Endothelial cell of umbilical vein (primary cell): Measurements from ENCODE around the gene SEMA3E. TPM values are rescaled to one million over a fixed set of nuclear protein-coding genes. Genes with fewer than 3 reads are reported as not detected.

Source experiments
- BruUV-seq: library from RNA; stranded (reverse); fragments of 400-500 nt; replicated peaks from 2 replicates; lab custom pipeline; 2021; lab: Mats Ljungman, UMichigan
- CTCF ChIA-PET: fragments of 300-600, 350-600 bp; sonication (Branson Sonifier 250); formaldehyde crosslinking; loops from one replicate; lab custom pipeline; 2021; ENCODE audit warnings: antibody characterized with exemption, inconsistent platforms; lab: Charles Lee
- POLR2A ChIA-PET: fragments of 300-600, 350-600 bp; sonication (Branson Sonifier 250); formaldehyde crosslinking; loops from one replicate; lab custom pipeline; 2021; ENCODE audit warnings: antibody characterized with exemption, inconsistent platforms; lab: Charles Lee
- DNase-seq: peaks from one replicate; pipeline ENCODE4 v3.0.0-alpha.2; 2011; ENCODE audit warnings: low read depth, low spot score
- FAIRE-seq: peaks from 2 replicates; lab custom pipeline; 2011; peaks lifted over from hg19 to GRCh38; lab: Jason Lieb, UNC
- H2AFZ ChIP-seq: 2 replicates; pipeline ENCODE4 v1.6.0; 2012; ENCODE audit warnings: low read depth, low read length, control low read depth, inconsistent platforms
- H3K27ac ChIP-seq: 2 replicates; pipeline ENCODE4 v1.5.1; 2011; ENCODE audit warnings: low read depth, mild to moderate bottlenecking, control low read depth, low read length, moderate library complexity; ENCODE audit not compliant: insufficient read depth
- H3K27me3 ChIP-seq, 2 experiments: 2 replicates each; pipeline versions ENCODE4 v1.6.0 to v1.6.1; 2011; ENCODE audit warnings: low read length in 2 of 2, mixed read lengths in 1 of 2; ENCODE audit not compliant: control insufficient read depth in 2 of 2, insufficient read depth in 2 of 2
- H3K36me3 ChIP-seq, 2 experiments: 2 replicates in 1 of 2; 3 replicates in 1 of 2; pipeline ENCODE4 v1.5.1; 2011; ENCODE audit warnings: low read length in 2 of 2, mild to moderate bottlenecking in 1 of 2, moderate library complexity in 1 of 2; ENCODE audit not compliant: control insufficient read depth in 2 of 2, insufficient read depth in 2 of 2; ENCODE audit errors: extremely low read depth in 1 of 2
- H3K4me1 ChIP-seq: 3 replicates; pipeline ENCODE4 v1.5.1; 2011; ENCODE audit warnings: mild to moderate bottlenecking, low read length; ENCODE audit not compliant: control insufficient read depth, insufficient read depth; ENCODE audit errors: extremely low read depth
- H3K4me2 ChIP-seq: 2 replicates; pipeline ENCODE4 v1.6.1; 2011; ENCODE audit warnings: low read length, control low read depth, mixed read lengths; ENCODE audit not compliant: insufficient read depth
- H3K4me3 ChIP-seq, 3 experiments: fragments of 200-600 bp in 1 of 3; sonication (generic), shearing (Covaris generic) in 1 of 3; replicated peaks in 1 of 3; 2 replicates each; pipeline ENCODE4 v1.5.1; 2011 to 2016; ENCODE audit warnings: control low read depth in 3 of 3, low read length in 3 of 3, mild to moderate bottlenecking in 2 of 3, inconsistent platforms in 1 of 3, low read depth in 1 of 3, moderate library complexity in 1 of 3; ENCODE audit not compliant: insufficient read depth in 1 of 3
- H3K79me2 ChIP-seq: 2 replicates; pipeline ENCODE4 v1.6.0; 2012; ENCODE audit warnings: low read length, inconsistent platforms; ENCODE audit not compliant: control insufficient read depth, insufficient read depth
- H3K9ac ChIP-seq: replicated peaks from 2 replicates; pipeline ENCODE3; 2011; ENCODE audit warnings: low read length, control low read depth; ENCODE audit not compliant: insufficient read depth; ENCODE audit errors: extremely low read depth
- H3K9me1 ChIP-seq: replicated peaks from 3 replicates; pipeline ENCODE4 v1.6.0; 2011; ENCODE audit warnings: mild to moderate bottlenecking, low read length; ENCODE audit not compliant: control insufficient read depth, insufficient read depth; ENCODE audit errors: extremely low read depth
- H3K9me3 ChIP-seq: replicated peaks from 2 replicates; pipeline ENCODE4 v1.5.1; 2012; ENCODE audit warnings: low read length, inconsistent platforms; ENCODE audit not compliant: control insufficient read depth, insufficient read depth
- H4K20me1 ChIP-seq: replicated peaks from 2 replicates; pipeline ENCODE3; 2011; ENCODE audit warnings: mild to moderate bottlenecking, low read length; ENCODE audit not compliant: control insufficient read depth, insufficient read depth; ENCODE audit errors: extremely low read depth
- CTCF ChIP-seq, 2 donors: IDR thresholded peaks; 1 replicate in 1 of 2; 2 replicates in 1 of 2; pipeline ENCODE4 v1.5.1; 2011; ENCODE audit warnings: low read length in 2 of 2, mild to moderate bottlenecking in 2 of 2, moderate library complexity in 2 of 2, control low read depth in 1 of 2, inconsistent platforms in 1 of 2, low read depth in 1 of 2; ENCODE audit not compliant: insufficient read depth in 1 of 2; ENCODE audit errors: extremely low read depth in 1 of 2
- EZH2 ChIP-seq: IDR thresholded peaks from 2 replicates; pipeline ENCODE4 v1.6.1; 2012; ENCODE audit warnings: borderline replicate concordance, low read depth, mild to moderate bottlenecking, moderate library complexity, low read length, inconsistent platforms; ENCODE audit not compliant: severe bottlenecking
- FOS ChIP-seq: IDR thresholded peaks from 2 replicates; pipeline ENCODE4 v1.6.1; 2011; ENCODE audit warnings: mild to moderate bottlenecking, low read length, moderate library complexity, borderline replicate concordance; ENCODE audit not compliant: insufficient read depth
- GATA2 ChIP-seq: IDR thresholded peaks from 2 replicates; pipeline ENCODE4 v1.7.0; 2011; ENCODE audit warnings: low read depth, mild to moderate bottlenecking, moderate library complexity, mixed read lengths, low read length; ENCODE audit not compliant: insufficient read length, insufficient read depth
- JUN ChIP-seq: IDR thresholded peaks from 2 replicates; pipeline ENCODE4 v1.6.1; 2011; ENCODE audit warnings: borderline replicate concordance, low read depth; ENCODE audit not compliant: insufficient read length, insufficient read depth
- MAX ChIP-seq: IDR thresholded peaks from 2 replicates; pipeline ENCODE4 v1.6.1; 2011; ENCODE audit not compliant: insufficient read depth, insufficient read length
- MYC ChIP-seq: IDR thresholded peaks from one replicate; pipeline ENCODE4 v1.6.1; 2011; ENCODE audit warnings: mild to moderate bottlenecking, low read depth, low read length
- POLR2A ChIP-seq: IDR thresholded peaks from 2 replicates; pipeline ENCODE4 v1.6.1; 2012; ENCODE audit warnings: low read depth, mild to moderate bottlenecking, control low read depth, low read length
- POLR2AphosphoS5 ChIP-seq: IDR thresholded peaks from 2 replicates; pipeline ENCODE4 v1.6.1; 2012; ENCODE audit warnings: low read depth, mild to moderate bottlenecking, control low read depth, low read length, moderate library complexity; ENCODE audit not compliant: insufficient read depth
- dilution Hi-C: fragments of 300-500 bp; cut with MboI; formaldehyde crosslinking; loops from one replicate; pipeline ENCODE4 v1.15.0; 2019; ENCODE audit warnings: low sequenced_read_pairs; ENCODE audit not compliant: extremely low pct_ligation_motif_present
- intact Hi-C: fragments of 100-400 bp; cut with micrococcal nuclease; formaldehyde crosslinking; loops from one replicate; pipeline ENCODE4 v1.10.0; 2022
- polyA plus RNA-seq, 4 experiments: library from polyadenylated mRNA; depleted of rRNA in 3 of 4; stranded (reverse) in 3 of 4; unstranded in 1 of 4; fragments of >200 nt; gene quantifications; 2 replicates each; pipeline versions ENCODE4 v1.2.1 to v1.2.3, GENCODE V29; 2011 to 2012; ENCODE audit warnings: missing spikeins in 1 of 4
- total RNA-seq: library from RNA; stranded (reverse); gene quantifications from 2 replicates; pipeline ENCODE4 v1.2.3, GENCODE V29; 2021

The SEMA3E gene
- total and polyA plus RNA-seq, 2 donors (not counting 3 experiments of a cell fraction or from before 2014, with no cell fraction given), result not detected

- H3K4me2 ChIP-seq, result no peak overlapping the region
- no peaks in the 10 kb centered on the region for H3K4me1 ChIP-seq
Measured at GRCh38 chr7:83478616-83479015, 170.3 kb downstream of the SEMA3E start.

More at GRCh38 chr7:83478616-83479015, 170.3 kb downstream of the SEMA3E start:
- TF ChIP-seq POLR2AphosphoS5 (no peak), POLR2A (no peak), MAX (no peak), CTCF (IDR thresholded peaks at IDR 0.05; ENCODE audit: extremely low read depth in 1 of 2, insufficient read depth in 1 of 2, low read depth in 1 of 2, low read length in 2 of 2) (no peak), FOS (no peak), JUN (no peak), GATA2 (no peak), EZH2 (no peak), MYC (no peak)
- DNase-seq (no peak), FAIRE-seq (no peak)
- no peak overlapping the region for H3K27ac ChIP-seq
- H3K27me3 ChIP-seq, result peaks cover 2 to 5% of the 10 kb centered on the region in 2 experiments
- H3K9me1 ChIP-seq, result no peaks in the 10 kb centered on the region
- H3K79me2 ChIP-seq, result no peaks in the 10 kb centered on the region
- BruUV-seq, result no TSS peak
- no peak overlapping the region for H3K4me3 ChIP-seq
- dilution Hi-C loops (no loop called here), intact Hi-C loops (no loop called here)
- H3K36me3 ChIP-seq, result no peaks in the 10 kb centered on the region
- ChIA-PET CTCF (no interaction called here), POLR2A (no interaction called here)
- no peak overlapping the region for H3K9ac ChIP-seq
- no peaks in the 10 kb centered on the region for H3K9me3 ChIP-seq
- H2AFZ ChIP-seq, result no peak overlapping the region
- H4K20me1 ChIP-seq, result no peaks in the 10 kb centered on the region
